Measurements from ENCODE around the gene MAGI3.

DNA sequence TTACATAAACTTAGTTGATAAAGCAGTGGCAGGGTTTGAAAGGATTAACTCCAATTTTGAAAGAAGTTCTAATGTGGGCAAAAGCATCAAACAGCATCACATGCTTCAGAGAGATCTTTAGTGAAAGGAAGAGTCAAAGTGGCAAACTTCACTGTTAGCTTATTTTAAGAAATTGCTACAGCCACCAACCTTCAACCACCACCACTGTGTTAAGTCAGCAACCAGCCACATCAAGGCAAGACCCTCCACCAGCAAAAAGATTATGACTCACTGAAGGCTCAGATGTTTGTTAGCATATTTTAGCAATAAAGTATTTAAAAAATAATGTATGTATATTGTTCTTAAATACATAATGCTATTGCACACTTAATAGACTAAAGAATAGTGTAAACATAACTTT is 21.3 kb upstream of the MAGI3 start:
- no peak for TF ChIP-seq POLR2A (IDR thresholded peaks at IDR 0.05)
- TF ChIP-seq, protein P1, sequence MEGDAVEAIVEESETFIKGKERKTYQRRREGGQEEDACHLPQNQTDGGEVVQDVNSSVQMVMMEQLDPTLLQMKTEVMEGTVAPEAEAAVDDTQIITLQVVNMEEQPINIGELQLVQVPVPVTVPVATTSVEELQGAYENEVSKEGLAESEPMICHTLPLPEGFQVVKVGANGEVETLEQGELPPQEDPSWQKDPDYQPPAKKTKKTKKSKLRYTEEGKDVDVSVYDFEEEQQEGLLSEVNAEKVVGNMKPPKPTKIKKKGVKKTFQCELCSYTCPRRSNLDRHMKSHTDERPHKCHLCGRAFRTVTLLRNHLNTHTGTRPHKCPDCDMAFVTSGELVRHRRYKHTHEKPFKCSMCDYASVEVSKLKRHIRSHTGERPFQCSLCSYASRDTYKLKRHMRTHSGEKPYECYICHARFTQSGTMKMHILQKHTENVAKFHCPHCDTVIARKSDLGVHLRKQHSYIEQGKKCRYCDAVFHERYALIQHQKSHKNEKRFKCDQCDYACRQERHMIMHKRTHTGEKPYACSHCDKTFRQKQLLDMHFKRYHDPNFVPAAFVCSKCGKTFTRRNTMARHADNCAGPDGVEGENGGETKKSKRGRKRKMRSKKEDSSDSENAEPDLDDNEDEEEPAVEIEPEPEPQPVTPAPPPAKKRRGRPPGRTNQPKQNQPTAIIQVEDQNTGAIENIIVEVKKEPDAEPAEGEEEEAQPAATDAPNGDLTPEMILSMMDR (IDR thresholded peaks at IDR 0.05) = no peak
